ACC112 (cell line): Measurements from ENCODE around the gene FOXL3.

ENCODE experiments used
- H2AFZ ChIP-seq: fragments of 200-600 bp; sonication (generic); one replicate; pipeline ENCODE4 v1.6.0; 2017; ENCODE audit warnings: antibody characterized with exemption, low read length; ENCODE audit not compliant: unreplicated experiment
- H3K27ac ChIP-seq: fragments of 200-600 bp; sonication (generic); 2 replicates; pipeline ENCODE4 v1.5.1; 2014; ENCODE audit warnings: low read depth, mild to moderate bottlenecking, antibody characterized with exemption, low read length, moderate library complexity
- H3K27me3 ChIP-seq: fragments of 200-600 bp; sonication (generic); 2 replicates; pipeline ENCODE4 v1.6.1; 2014; ENCODE audit warnings: mild to moderate bottlenecking, antibody characterized with exemption, low read length, moderate library complexity, mixed read lengths; ENCODE audit not compliant: insufficient read depth
- H3K36me3 ChIP-seq: fragments of 200-600 bp; sonication (generic); 2 replicates; pipeline ENCODE4 v1.6.1; 2016; ENCODE audit warnings: mild to moderate bottlenecking, antibody characterized with exemption, low read length, moderate library complexity, mixed read lengths; ENCODE audit not compliant: insufficient read depth
- H3K4me1 ChIP-seq: fragments of 200-600 bp; sonication (generic); one replicate; pipeline ENCODE4 v1.6.1; 2016; ENCODE audit warnings: low read length, mixed read lengths; ENCODE audit not compliant: insufficient read depth, unreplicated experiment, control insufficient read depth
- H3K4me3 ChIP-seq: fragments of 200-600 bp; sonication (generic); 2 replicates; pipeline ENCODE4 v1.5.1; 2014; ENCODE audit warnings: mild to moderate bottlenecking, low read depth, low read length
- H3K79me2 ChIP-seq: fragments of 200-600 bp; sonication (generic); one replicate; pipeline ENCODE4 v1.6.0; 2016; ENCODE audit warnings: low read length; ENCODE audit not compliant: control insufficient read depth, unreplicated experiment, insufficient read depth

The FOXL3 gene

GRCh38 chr7:248732-249435, 41.1 kb upstream of the FOXL3 start:
- Histone ChIP-seq H2AFZ (no peak overlapping the region), H3K27ac (no peak overlapping the region), H3K36me3 (peaks cover 55% of the 10 kb centered on the region), H3K27me3 (no peaks in the 10 kb centered on the region), H3K4me1 (no peaks in the 10 kb centered on the region), H3K79me2 (peaks cover 3% of the 10 kb centered on the region), H3K4me3 (no peak overlapping the region)

GRCh38 chr7:249989-250388, 40.0 kb upstream of the FOXL3 start:
- no peak overlapping the region for H2AFZ ChIP-seq
- no peak overlapping the region for H3K4me3 ChIP-seq
- no peaks in the 10 kb centered on the region for H3K79me2 ChIP-seq
- H3K4me1 ChIP-seq: no peaks in the 10 kb centered on the region
- no peaks in the 10 kb centered on the region for H3K27me3 ChIP-seq
- no peak overlapping the region for H3K27ac ChIP-seq
- peaks cover 65% of the 10 kb centered on the region for H3K36me3 ChIP-seq

GRCh38 chr7:250523-250922, 39.4 kb upstream of the FOXL3 start:
- Histone ChIP-seq H3K27me3 (no peaks in the 10 kb centered on the region), H3K4me3 (no peak overlapping the region), H3K27ac (no peak overlapping the region), H3K36me3 (peaks cover 70% of the 10 kb centered on the region), H3K79me2 (no peaks in the 10 kb centered on the region), H3K4me1 (no peaks in the 10 kb centered on the region), H2AFZ (no peak overlapping the region)

- H3K27me3 ChIP-seq: no peaks in the 10 kb centered on the region
- H3K27ac ChIP-seq: no peak overlapping the region
- H3K4me3 ChIP-seq: no peak overlapping the region
- H3K79me2 ChIP-seq: no peaks in the 10 kb centered on the region
- H3K4me1 ChIP-seq: no peaks in the 10 kb centered on the region
- H3K36me3 ChIP-seq: peaks cover 75% of the 10 kb centered on the region
- no peak overlapping the region for H2AFZ ChIP-seq
These were observed 39.0 kb upstream of the FOXL3 start for GRCh38 chr7:251005-251404.

- no peak overlapping the region for H3K27ac ChIP-seq
These were observed 38.4 kb upstream of the FOXL3 start for GRCh38 chr7:251446-252175.

GRCh38 chr7:252216-252965, 37.6 kb upstream of the FOXL3 start:
- Histone ChIP-seq H3K27me3 (no peaks in the 10 kb centered on the region), H3K27ac (no peak overlapping the region), H3K4me3 (no peak overlapping the region), H2AFZ (no peak overlapping the region), H3K36me3 (peaks cover 85% of the 10 kb centered on the region), H3K4me1 (no peaks in the 10 kb centered on the region), H3K79me2 (no peaks in the 10 kb centered on the region)

More at GRCh38 chr7:251446-252175, 38.4 kb upstream of the FOXL3 start:
- Histone ChIP-seq H2AFZ (no peak overlapping the region), H3K79me2 (no peaks in the 10 kb centered on the region), H3K4me1 (no peaks in the 10 kb centered on the region), H3K36me3 (peaks cover 81% of the 10 kb centered on the region), H3K4me3 (no peak overlapping the region), H3K27me3 (no peaks in the 10 kb centered on the region)

GRCh38 chr7:252981-253380, 37.0 kb upstream of the FOXL3 start:
- Histone ChIP-seq H3K4me1 (no peaks in the 10 kb centered on the region), H3K27ac (no peak overlapping the region), H2AFZ (no peak overlapping the region), H3K4me3 (no peak overlapping the region), H3K27me3 (no peaks in the 10 kb centered on the region), H3K36me3 (peaks cover 87% of the 10 kb centered on the region), H3K79me2 (no peaks in the 10 kb centered on the region)

GRCh38 chr7:253581-254336, 36.2 kb upstream of the FOXL3 start:
- Histone ChIP-seq H2AFZ (no peak overlapping the region), H3K4me1 (no peaks in the 10 kb centered on the region), H3K36me3 (peaks cover 91% of the 10 kb centered on the region), H3K27me3 (no peaks in the 10 kb centered on the region), H3K79me2 (no peaks in the 10 kb centered on the region), H3K27ac (no peak overlapping the region), H3K4me3 (no peak overlapping the region)

- H3K4me1 ChIP-seq: no peaks in the 10 kb centered on the region
- H3K79me2 ChIP-seq: no peaks in the 10 kb centered on the region
- H3K27me3 ChIP-seq: no peaks in the 10 kb centered on the region
- peaks cover 91% of the 10 kb centered on the region for H3K36me3 ChIP-seq
- H3K27ac ChIP-seq: no peak overlapping the region
- H3K4me3 ChIP-seq: no peak overlapping the region
- H2AFZ ChIP-seq: no peak overlapping the region
These were observed 35.5 kb upstream of the FOXL3 start for GRCh38 chr7:254337-255037.

- Histone ChIP-seq H3K79me2 (no peaks in the 10 kb centered on the region), H3K27me3 (no peaks in the 10 kb centered on the region), H3K36me3 (peaks cover 92% of the 10 kb centered on the region), H2AFZ (no peak overlapping the region), H3K27ac (no peak overlapping the region), H3K4me3 (no peak overlapping the region), H3K4me1 (no peaks in the 10 kb centered on the region)
These were observed 34.9 kb upstream of the FOXL3 start for GRCh38 chr7:255038-255435.
